Ramos (cell line): ENCODE measurements around the gene THTPA.

Experiments used
- in situ Hi-C: fragments of 300-500 bp; cut with MboI; formaldehyde crosslinking; loops from one replicate; pipeline ENCODE4 v1.14.3; 2022; ENCODE audit warnings: low sequenced_read_pairs; ENCODE audit not compliant: unreplicated experiment

Gene THTPA

GRCh38 chr14:23555882-23556699, at the start of gene THTPA:
TSS of gene THTPA (plus strand) at chr14:23556271. CDS start at chr14:23556758, 487 bp downstream.
- in situ Hi-C loops = loop anchor here (5.0 to 10.0 kb wide), 2 partner anchors 79 to 231 kb away; partner anchors contain the start of gene PABPN1

DNA sequence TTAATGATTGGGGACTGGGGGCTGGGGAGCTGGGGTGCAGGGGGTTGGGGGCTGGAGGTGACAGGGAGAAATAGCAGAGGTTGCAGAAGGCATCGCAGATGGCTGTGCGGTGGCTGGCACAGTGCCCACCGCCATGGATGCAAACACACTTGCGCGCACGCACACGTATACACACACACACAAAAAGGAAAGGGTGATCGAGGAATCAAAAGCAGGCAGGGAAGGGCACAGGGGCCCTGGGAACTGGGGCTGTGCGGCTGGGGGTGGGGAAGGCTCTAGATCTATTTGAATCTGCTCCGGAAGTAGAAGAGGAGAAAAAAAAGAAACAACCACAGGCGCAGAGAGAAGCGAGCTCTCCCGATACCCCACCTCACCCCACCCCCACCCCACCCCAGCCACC, 43.9 kb upstream of the THTPA start:
- in situ Hi-C loops = no loop called here

DNA sequence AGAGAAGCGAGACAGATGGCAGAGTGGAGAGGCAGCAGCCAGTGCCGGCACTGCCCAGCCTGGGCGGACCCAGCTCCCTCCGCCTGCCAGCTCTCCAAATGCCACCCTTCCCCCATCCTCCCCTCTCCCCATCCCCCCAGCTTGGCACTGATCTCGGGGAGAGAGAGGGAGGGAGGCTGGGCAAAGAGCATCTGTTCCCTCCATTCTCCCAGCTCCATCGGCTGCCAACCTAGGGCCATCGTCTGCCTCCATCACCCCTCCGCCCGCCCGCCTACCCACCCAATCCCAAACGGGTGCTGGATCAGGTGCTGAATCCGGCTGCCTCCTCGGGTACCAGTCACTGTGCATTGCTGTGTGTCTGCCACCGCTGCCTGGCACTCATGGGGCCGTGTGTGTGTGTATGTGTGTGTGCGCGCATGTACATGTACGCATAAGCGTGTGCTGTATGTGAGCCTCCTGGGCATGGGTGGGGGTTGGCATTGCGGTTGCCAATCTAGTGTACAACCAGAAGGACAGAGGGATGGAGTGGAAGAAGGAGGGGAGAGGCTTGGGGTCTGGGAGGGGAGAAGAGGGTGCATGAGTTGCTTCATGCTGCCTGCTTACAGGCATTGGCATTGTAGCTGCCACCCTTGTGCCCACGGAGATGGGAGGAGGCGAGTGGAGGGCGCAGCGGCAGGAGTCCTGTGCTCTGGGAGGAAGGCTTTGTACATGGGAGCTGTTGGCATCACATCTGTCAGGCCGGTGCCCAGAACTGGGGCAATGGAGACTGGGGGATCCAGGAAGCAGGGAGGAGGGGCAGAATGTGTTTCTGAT, 42.9 kb upstream of the THTPA start:
- in situ Hi-C loops = no loop called here

DNA sequence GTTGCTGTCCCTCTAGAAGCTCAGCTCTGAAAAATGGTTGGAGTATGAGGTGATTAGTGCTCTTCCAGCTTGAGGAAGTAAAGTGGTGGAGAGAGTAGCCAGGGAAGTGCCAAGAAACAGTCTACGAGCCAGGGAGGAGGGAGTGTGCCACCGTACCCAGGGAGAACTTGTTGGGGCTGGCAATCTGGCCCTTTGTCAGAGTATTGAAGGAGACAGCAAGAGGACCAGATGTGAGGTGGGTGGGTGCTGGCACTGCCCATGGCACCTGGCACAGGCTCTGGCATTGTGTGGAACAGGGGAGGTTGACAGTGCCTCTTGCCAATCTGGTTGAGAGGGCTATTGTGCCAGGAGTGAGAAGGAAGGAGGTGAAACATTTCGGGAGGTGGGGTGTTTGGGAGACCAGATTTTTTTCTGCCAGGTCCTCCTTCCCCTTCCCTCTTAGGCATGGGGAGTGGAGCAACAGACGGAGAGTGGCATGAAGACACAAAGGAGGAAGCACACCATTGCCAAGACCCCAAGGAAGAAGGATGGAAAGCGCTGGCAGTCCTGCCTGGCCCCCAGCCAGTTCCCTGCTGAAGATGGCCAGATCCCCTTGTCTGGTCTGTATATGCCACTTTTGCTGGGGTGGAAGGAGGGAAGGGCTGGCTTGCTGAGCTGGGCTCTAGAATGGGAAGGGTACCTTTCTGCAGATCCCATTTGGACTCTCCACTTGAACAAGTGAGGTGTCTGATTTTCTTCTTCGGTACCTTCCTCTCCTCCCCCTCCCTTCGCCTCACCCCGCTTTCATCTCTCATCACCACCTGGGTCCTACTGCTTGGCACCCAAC, 42.0 kb upstream of the THTPA start:
- in situ Hi-C loops = no loop called here

DNA sequence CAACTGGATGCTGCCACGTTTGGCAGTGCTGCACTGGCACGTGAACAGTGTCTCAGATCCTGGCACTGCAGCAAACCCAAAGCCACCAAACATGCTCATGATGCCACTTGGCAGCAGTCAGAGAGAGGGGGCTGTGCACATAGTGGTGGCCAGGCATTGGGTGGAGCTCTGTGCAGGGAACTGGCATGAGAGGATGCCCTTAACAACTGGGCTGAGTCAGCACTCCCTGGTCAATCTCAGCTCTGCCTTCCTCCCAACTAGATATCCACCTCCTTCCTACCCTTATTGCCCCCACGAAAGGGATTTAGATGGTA, 41.5 kb upstream of the THTPA start:
- in situ Hi-C loops = no loop called here

DNA sequence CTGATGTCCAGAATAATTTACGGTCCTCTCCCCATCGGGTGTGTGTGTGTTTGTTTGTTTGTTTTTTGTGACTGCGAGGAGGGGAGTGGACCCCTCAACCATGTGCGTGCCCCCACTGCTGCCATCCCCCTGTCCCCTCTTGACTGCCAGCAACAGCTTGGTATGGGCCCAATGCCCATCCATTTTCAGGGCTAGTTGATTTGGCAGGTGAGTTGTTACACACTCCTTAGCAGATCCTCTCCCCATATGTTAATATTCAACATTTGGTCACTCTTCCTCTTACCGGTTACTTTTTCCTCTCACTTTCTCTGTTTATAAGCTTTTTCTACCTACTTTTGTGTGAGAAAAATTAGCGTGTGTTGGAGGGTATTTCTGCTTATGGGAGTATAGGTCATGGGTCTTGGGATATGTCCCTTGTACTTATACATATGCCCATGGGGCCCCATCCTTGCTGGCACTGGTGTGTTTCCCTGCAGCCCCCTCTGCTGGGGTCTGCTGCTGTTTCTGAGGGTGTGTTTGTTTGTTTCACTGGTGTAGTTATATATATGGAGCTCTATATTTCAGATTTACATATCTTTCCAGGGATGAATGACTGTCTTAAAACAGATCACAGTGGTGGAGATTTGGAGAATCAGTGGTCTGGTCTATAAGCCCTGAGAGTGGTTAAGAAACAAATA, 38.3 kb upstream of the THTPA start:
- in situ Hi-C loops = no loop called here

DNA sequence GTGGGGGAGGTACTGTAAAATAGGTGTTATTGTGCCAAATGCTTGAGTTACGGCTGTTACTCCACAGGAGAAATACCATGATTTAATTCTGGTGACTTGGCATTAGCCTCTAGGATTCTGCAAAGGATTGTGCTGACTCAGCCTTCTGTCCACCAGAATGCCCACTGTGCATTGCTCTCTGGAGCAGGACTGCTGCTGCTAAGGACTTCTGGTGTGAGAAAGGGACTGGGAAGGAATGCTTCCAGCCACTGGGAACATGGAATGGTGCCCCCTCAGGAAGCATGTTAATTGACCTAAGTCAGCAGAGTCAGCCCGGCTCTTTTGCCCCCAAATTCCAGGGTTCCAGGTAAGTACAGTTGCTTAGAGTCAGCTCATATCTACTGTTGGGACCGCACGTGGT, 37.4 kb upstream of the THTPA start:
- in situ Hi-C loops = no loop called here

GRCh38 chr14:23520899-23521533, 35.1 kb upstream of the THTPA start:
- in situ Hi-C loops = no loop called here

GRCh38 chr14:23521785-23522640, 34.1 kb upstream of the THTPA start:
- in situ Hi-C loops = no loop called here

GRCh38 chr14:23522643-23523198, 33.4 kb upstream of the THTPA start:
- in situ Hi-C loops = no loop called here

GRCh38 chr14:23523229-23524016, 32.6 kb upstream of the THTPA start:
- in situ Hi-C loops = no loop called here

- in situ Hi-C loops = no loop called here
These were observed 31.1 kb upstream of the THTPA start for GRCh38 chr14:23524954-23525353.

- in situ Hi-C loops = no loop called here
These were observed 30.5 kb upstream of the THTPA start for GRCh38 chr14:23525611-23526010.

DNA sequence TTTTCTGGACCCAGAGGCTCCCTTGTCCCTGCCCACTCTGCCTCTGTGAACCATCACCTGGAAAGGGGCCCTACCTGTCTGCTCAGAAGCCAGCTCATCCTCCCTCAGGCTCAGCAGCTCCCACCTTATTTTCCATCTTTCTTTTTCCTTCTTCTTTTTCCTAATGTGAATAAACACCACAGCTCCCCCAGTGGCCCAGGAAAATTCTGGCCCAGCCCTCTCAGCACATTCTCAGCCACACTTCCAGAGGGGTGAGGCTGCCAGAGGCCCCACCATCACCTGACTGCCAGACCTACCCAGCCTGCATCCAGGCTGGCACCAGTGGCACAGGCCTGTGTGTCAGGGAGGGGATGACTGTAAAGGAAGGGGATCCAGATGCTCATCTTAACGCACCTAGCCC, 27.5 kb upstream of the THTPA start:
- in situ Hi-C loops = no loop called here

GRCh38 chr14:23529016-23529415, 27.1 kb upstream of the THTPA start:
- in situ Hi-C loops = no loop called here

DNA sequence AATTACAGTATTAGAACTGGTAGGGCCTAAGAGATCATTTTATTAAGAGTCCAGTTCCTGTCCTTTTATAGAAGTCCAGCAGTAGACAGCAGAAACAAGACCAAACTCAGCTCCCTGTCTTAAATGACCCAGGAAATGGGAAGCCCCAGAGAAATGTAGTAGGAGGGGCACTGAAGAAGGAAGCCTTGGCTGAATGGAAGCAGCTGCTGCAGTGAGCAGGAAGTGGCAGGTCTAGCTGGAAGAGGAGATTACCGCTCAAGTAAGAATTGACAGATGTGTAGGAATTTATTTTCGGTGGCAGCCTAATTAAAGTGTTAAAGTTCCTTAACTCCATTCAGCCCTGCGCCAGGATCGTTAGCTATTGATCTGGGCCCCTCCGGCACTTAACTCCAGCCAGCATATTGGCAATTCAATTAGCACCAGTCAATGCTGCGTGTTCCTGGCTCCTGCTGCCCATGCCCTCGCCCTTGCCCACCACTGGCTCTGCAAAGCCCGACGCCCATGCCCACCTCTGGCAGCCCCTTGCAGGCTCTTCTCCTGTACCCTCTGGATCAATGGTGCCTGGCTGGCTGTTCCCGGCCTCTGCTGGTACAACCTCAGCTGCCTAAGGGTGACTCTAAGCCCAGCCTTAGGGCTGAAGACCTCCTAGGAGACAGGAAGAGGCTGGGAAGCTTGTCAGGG, 25.6 kb upstream of the THTPA start:
- in situ Hi-C loops = no loop called here

DNA sequence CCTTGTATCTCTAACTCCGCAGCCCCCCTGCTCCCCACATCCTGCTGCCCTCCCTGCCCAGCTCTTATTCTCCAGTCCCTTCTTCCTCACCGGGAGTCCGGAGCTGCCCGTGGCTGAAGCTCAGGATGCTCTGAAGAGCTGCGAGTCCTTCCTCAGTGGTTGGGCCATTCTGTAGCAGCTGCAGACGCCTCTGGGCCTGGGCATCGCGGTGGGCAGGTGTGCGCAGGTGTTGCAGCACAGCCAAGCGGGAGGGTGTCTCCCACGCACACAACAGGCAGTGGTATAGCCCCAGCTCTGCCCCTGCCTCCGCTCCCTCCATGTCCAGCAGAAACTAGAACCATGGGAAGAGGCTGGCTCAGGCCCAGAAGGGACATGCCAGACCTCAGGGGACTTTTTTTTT, 24.7 kb upstream of the THTPA start:
- in situ Hi-C loops = no loop called here
